Adrenal gland (tissue), 5 donors: ENCODE measurements around the gene GFRA1.

Experiments used
- CTCF ChIP-seq, 6 experiments: fragments of 450-650 bp in 4 of 6; fragments of 200-600 bp in 2 of 6; sonication (generic) in 1 of 6; IDR thresholded peaks; 1 replicate in 5 of 6; 2 replicates in 1 of 6; pipeline versions ENCODE4 v1.5.1 to v1.8.0; 2016 to 2021; ENCODE audit warnings: antibody characterized with exemption in 6 of 6, mild to moderate bottlenecking in 2 of 6, moderate library complexity in 1 of 6
- POLR2A ChIP-seq, 2 donors: fragments of 450-650 bp; IDR thresholded peaks; one replicate each; pipeline ENCODE4 v1.6.1; 2017; ENCODE audit warnings: antibody characterized with exemption in 2 of 2, mild to moderate bottlenecking in 2 of 2, moderate library complexity in 1 of 2
- donor health status: DM: no; HTN: no; CAD: no.

GRCh38 chr10:116269619-116270018 is 3.4 kb downstream of the GFRA1 start:
- no peak for TF ChIP-seq CTCF (IDR thresholded peaks at IDR 0.05)
- no peak for TF ChIP-seq POLR2A (IDR thresholded peaks at IDR 0.05)
